Brain microvascular endothelial cell (primary cell): ENCODE measurements around the gene RAD9A.

Experiments
- DNase-seq: peaks from one replicate; pipeline ENCODE4 v3.0.0-alpha.2; 2020
- H3K27ac ChIP-seq: fragments of 250-450 bp; sonication (Bioruptor Pico); 2 replicates; pipeline ENCODE4 v1.5.1; 2020; ENCODE audit warnings: mild to moderate bottlenecking, moderate library complexity
- H3K27me3 ChIP-seq: fragments of 250-450 bp; sonication (Bioruptor Pico); replicated peaks from 2 replicates; pipeline ENCODE4 v1.5.1; 2020; ENCODE audit warnings: mild to moderate bottlenecking
- H3K36me3 ChIP-seq: fragments of 250-450 bp; sonication (Bioruptor Pico); replicated peaks from 2 replicates; pipeline ENCODE4 v1.5.1; 2020; ENCODE audit warnings: mild to moderate bottlenecking
- H3K4me3 ChIP-seq: 2 replicates; pipeline ENCODE4 v1.5.1; 2011; ENCODE audit warnings: low read depth, mild to moderate bottlenecking, control low read depth, low read length, moderate library complexity
- in situ Hi-C: cut with HindIII; loops from 2 replicates; pipeline ENCODE4 v1.10.0; 2017; ENCODE audit warnings: low sequenced_read_pairs, low pct_ligation_motif_present
- TF ChIP-seq, protein P1 (sequence below): IDR thresholded peaks from 2 replicates; pipeline ENCODE4 v1.5.1; 2011; ENCODE audit warnings: low read depth, mild to moderate bottlenecking, moderate library complexity, low read length, control low read depth, inconsistent platforms; ENCODE audit errors: missing control alignments

Gene RAD9A

DNA sequence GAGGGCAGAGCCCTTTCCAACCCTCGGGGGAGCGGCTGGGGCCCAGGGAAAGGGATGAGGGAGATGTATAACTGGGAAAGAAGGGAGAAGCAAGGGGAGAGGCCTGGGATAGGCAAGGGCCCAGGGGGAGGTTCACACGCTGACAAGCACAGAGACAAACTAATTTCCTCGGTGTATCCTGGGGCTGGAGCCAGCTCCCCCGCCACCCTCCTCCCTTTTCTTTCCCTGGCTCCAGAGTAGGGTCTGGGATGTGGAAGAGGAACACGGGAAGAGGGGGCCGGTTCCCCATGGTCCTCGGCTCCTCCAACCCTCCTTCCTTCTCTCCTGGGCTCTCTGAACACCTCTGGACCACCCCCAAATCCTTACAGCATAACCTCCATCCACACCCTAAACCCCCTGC, 25.2 kb upstream of the RAD9A start:
- DNase-seq: no peak
- in situ Hi-C loops: no loop called here
- Histone ChIP-seq H3K36me3 (peaks cover 22% of the 10 kb centered on the region), H3K4me3 (no peak overlapping the region), H3K27ac (no peak overlapping the region), H3K27me3 (no peaks in the 10 kb centered on the region)
- TF ChIP-seq, protein P1, sequence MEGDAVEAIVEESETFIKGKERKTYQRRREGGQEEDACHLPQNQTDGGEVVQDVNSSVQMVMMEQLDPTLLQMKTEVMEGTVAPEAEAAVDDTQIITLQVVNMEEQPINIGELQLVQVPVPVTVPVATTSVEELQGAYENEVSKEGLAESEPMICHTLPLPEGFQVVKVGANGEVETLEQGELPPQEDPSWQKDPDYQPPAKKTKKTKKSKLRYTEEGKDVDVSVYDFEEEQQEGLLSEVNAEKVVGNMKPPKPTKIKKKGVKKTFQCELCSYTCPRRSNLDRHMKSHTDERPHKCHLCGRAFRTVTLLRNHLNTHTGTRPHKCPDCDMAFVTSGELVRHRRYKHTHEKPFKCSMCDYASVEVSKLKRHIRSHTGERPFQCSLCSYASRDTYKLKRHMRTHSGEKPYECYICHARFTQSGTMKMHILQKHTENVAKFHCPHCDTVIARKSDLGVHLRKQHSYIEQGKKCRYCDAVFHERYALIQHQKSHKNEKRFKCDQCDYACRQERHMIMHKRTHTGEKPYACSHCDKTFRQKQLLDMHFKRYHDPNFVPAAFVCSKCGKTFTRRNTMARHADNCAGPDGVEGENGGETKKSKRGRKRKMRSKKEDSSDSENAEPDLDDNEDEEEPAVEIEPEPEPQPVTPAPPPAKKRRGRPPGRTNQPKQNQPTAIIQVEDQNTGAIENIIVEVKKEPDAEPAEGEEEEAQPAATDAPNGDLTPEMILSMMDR: no peak

DNA sequence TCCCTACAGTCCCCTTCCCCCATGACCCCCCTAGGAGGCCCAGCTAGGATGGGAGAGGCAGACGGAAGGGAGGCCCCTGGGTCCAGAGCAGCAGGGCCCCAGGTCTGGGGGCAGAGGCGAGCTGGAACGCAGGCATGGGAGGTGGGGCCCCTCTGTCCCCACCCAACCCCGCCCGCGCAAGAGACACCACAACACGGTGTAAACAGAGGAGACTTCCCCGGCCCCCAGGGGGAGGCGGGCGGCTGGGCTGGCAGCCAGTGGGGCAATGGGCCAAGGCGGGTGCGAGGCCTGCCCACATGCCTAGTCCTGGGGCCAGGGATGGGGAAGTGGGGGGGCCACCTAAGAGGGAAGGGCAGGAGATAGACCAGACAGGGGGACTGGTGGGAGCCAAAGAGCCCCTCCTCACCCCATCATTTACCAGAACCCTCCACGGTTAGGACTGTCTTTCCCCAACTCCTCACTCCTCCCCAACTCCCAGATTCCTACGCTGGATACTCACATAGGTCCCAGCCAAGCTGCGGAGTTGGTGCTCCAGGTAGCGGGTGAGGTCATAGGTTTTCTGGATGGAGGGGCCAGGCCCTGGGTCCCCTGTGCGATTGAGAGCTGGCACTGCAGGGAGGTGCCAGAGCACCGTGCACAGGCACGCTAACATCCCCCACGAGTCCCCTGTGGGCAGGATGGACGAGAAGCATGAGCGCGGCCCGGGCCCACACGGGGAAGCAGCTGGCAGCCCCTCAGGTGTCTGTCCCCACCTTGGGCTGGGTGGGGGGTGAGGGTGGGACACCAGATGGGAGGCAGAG, 24.6 kb upstream of the RAD9A start:
- H3K4me3 ChIP-seq: no peak overlapping the region
- TF ChIP-seq, protein P1: no peak
- in situ Hi-C loops: no loop called here
- no peak for DNase-seq
- no peak overlapping the region for H3K27ac ChIP-seq
- no peaks in the 10 kb centered on the region for H3K27me3 ChIP-seq
- H3K36me3 ChIP-seq: peaks cover 22% of the 10 kb centered on the region

DNA sequence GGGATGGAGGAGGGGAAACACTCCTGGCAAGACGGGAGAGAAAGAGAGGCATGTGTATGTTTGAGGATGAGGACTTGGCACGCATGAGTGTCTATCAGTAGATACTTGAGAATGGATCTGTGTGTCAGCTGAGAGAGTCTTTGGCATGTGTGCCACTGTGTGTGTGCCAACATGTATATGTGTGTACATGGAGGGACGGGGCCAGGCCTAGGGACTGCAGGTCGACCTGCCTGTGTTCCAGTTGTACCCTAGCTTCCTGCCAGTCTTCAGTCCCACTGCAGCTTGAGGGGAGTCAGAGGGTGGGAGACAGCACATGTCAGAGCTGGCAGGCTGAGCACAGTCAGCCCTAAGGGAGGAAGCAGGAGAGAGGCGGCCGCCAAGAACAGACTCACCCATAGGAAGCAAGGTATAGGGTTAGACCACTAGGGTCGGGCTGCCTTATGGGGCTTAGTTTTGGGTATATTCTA, 24.0 kb upstream of the RAD9A start:
- DNase-seq: no peak

DNA sequence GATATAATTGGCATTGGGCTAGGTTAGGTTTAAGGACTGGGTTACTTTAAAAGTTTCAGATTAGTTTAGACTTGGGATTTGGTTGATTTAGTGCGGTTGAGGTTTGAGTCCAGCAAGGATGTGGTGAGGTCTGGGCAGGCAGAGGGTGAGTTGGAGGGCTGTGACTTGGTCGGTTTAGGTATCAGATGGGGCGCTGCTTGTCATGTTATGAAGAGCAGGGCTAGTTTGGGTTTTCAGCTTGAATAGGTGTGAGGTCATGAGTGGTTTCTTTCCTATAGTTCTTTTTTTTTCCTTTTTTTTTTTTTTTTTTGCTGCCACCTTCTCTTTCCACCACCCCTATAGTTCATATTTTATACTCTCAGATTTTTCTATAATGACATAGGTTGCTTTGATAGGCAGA, 23.2 kb upstream of the RAD9A start:
- TF ChIP-seq, protein P1: no peak

More for the DNA sequence above, 24.0 kb upstream of the RAD9A start:
- TF ChIP-seq, protein P1: no peak
- in situ Hi-C loops: no loop called here
- no peak overlapping the region for H3K27ac ChIP-seq
- H3K36me3 ChIP-seq: peaks cover 19% of the 10 kb centered on the region
- no peak overlapping the region for H3K4me3 ChIP-seq
- H3K27me3 ChIP-seq: no peaks in the 10 kb centered on the region

DNA sequence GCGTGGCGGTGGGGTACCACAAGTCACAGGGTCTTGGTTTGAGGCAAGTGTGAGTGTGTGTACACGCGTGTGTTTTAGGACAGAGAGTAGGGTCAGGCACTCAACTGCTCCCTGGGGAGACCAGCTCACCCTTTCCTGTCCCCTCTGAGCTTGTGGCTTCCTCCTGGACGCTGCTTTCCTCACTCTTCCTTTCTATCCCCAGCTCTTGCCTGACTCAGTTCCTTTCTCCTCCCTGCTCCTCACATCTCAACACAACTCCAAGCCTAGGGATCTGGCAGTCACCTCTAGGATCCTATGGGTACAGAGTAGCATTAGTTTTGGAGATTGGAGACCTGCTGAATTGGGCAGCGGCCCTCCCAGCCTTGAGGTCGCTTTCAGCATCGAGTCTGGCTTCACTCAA, 22.5 kb upstream of the RAD9A start:
- Histone ChIP-seq H3K27me3 (no peaks in the 10 kb centered on the region), H3K27ac (no peak overlapping the region)

More for the DNA sequence above, 23.2 kb upstream of the RAD9A start:
- no peak for DNase-seq
- in situ Hi-C loops: no loop called here
- no peak overlapping the region for H3K27ac ChIP-seq
- H3K27me3 ChIP-seq: no peaks in the 10 kb centered on the region
- H3K4me3 ChIP-seq: no peak overlapping the region
- peaks cover 16% of the 10 kb centered on the region for H3K36me3 ChIP-seq

More for the DNA sequence above, 22.5 kb upstream of the RAD9A start:
- H3K36me3 ChIP-seq: peaks cover 15% of the 10 kb centered on the region
- H3K4me3 ChIP-seq: no peak overlapping the region
- in situ Hi-C loops: no loop called here
- DNase-seq: no peak
- TF ChIP-seq, protein P1: no peak
